LNCAP (cell line): Measurements from ENCODE around the gene WFIKKN1.

ENCODE experiments used
- CTCF ChIP-seq: fragments of 450-650 bp; IDR thresholded peaks from 2 replicates; pipeline ENCODE4 v1.5.1; 2017; ENCODE audit warnings: mild to moderate bottlenecking

Gene WFIKKN1

GRCh38 chr16:637081-638018 is 6.6 kb downstream of the WFIKKN1 start:
- TF ChIP-seq CTCF, result no peak

GRCh38 chr16:638034-638543 is 7.3 kb downstream of the WFIKKN1 start:
- TF ChIP-seq CTCF, result no peak

GRCh38 chr16:638836-639235 is 8.1 kb downstream of the WFIKKN1 start:
- no peak for TF ChIP-seq CTCF

- TF ChIP-seq CTCF, result no peak
Observed at GRCh38 chr16:640614-641013, 9.8 kb downstream of the WFIKKN1 start.

- TF ChIP-seq CTCF, result no peak
Observed at GRCh38 chr16:641326-642188, 10.8 kb downstream of the WFIKKN1 start, which contains the start of gene MCRIP2. TSS of gene MCRIP2 (plus strand) at chr16:641828. CDS start at chr16:641992, 164 bp downstream.

- no peak for TF ChIP-seq CTCF
Observed at GRCh38 chr16:642189-643049, 11.6 kb downstream of the WFIKKN1 start.

- TF ChIP-seq CTCF, result no peak
Observed at GRCh38 chr16:643050-643368, 12.2 kb downstream of the WFIKKN1 start.
